Keratinocyte (primary cell): ENCODE results near the gene DCAF6. TPM values are rescaled to one million over a fixed set of nuclear protein-coding genes. Genes with fewer than 3 reads are reported as not detected.

Experiments used
- DNase-seq: peaks from one replicate; pipeline ENCODE4 v3.0.0-alpha.2; 2011; ENCODE audit warnings: low read depth, missing footprints, low spot score
- FAIRE-seq: peaks from 2 replicates; lab custom pipeline; 2011; peaks lifted over from hg19 to GRCh38; lab: Jason Lieb, UNC
- H2AFZ ChIP-seq: 2 replicates; pipeline ENCODE4 v1.6.0; 2012; ENCODE audit warnings: low read length, control low read depth, inconsistent platforms; ENCODE audit not compliant: control insufficient read depth
- H3K27ac ChIP-seq: 2 replicates; pipeline ENCODE4 v1.5.1; 2011; ENCODE audit warnings: low read length; ENCODE audit not compliant: control insufficient read depth, insufficient read depth
- H3K27me3 ChIP-seq: 3 replicates; pipeline ENCODE4 v1.6.0; 2011; ENCODE audit warnings: low read length; ENCODE audit not compliant: control insufficient read depth, insufficient read depth; ENCODE audit errors: extremely low read depth
- H3K36me3 ChIP-seq, 2 experiments: 2 replicates in 1 of 2; 3 replicates in 1 of 2; pipeline ENCODE4 v1.5.1; 2011; ENCODE audit warnings: low read length in 2 of 2, mild to moderate bottlenecking in 1 of 2; ENCODE audit not compliant: control insufficient read depth in 2 of 2, insufficient read depth in 2 of 2; ENCODE audit errors: extremely low read depth in 1 of 2
- H3K4me1 ChIP-seq: 3 replicates; pipeline ENCODE4 v1.5.1; 2011; ENCODE audit warnings: low read length; ENCODE audit not compliant: control insufficient read depth, insufficient read depth; ENCODE audit errors: extremely low read depth
- H3K4me2 ChIP-seq: 3 replicates; pipeline ENCODE4 v1.6.0; 2011; ENCODE audit warnings: low read depth, low read length; ENCODE audit not compliant: control insufficient read depth, insufficient read depth; ENCODE audit errors: extremely low read depth
- H3K4me3 ChIP-seq, 3 experiments: fragments of 200-600 bp in 1 of 3; sonication (generic) in 1 of 3; 2 replicates in 2 of 3; 3 replicates in 1 of 3; pipeline ENCODE4 v1.5.1; 2011 to 2016; ENCODE audit warnings: low read length in 3 of 3, mild to moderate bottlenecking in 3 of 3, control low read depth in 2 of 3, inconsistent platforms in 1 of 3, low read depth in 1 of 3, mixed read lengths in 1 of 3, mixed run types in 1 of 3, moderate library complexity in 1 of 3; ENCODE audit not compliant: control insufficient read depth in 2 of 3, insufficient read depth in 2 of 3; ENCODE audit errors: extremely low read depth in 1 of 3
- H3K79me2 ChIP-seq: 2 replicates; pipeline ENCODE4 v1.6.0; 2012; ENCODE audit warnings: low read length; ENCODE audit not compliant: control insufficient read depth, insufficient read depth
- H3K9ac ChIP-seq: 3 replicates; pipeline ENCODE4 v1.6.0; 2011; ENCODE audit warnings: low read length; ENCODE audit not compliant: control insufficient read depth, insufficient read depth; ENCODE audit errors: extremely low read depth
- H3K9me1 ChIP-seq: 3 replicates; pipeline ENCODE4 v1.6.0; 2011; ENCODE audit warnings: low read length; ENCODE audit not compliant: control insufficient read depth, insufficient read depth; ENCODE audit errors: extremely low read depth
- H3K9me3 ChIP-seq: 2 replicates; pipeline ENCODE4 v1.5.1; 2012; ENCODE audit warnings: low read depth, low read length; ENCODE audit not compliant: control insufficient read depth
- H4K20me1 ChIP-seq: 3 replicates; pipeline ENCODE4 v1.6.0; 2011; ENCODE audit warnings: low read length; ENCODE audit not compliant: control insufficient read depth, insufficient read depth; ENCODE audit errors: extremely low read depth
- CTCF ChIP-seq, 3 experiments: IDR thresholded peaks in 1 of 3; conservative IDR thresholded peaks in 1 of 3; optimal IDR thresholded peaks in 1 of 3; 2 replicates in 2 of 3; 3 replicates in 1 of 3; pipeline versions ENCODE3 to v1.5.1; 2011; ENCODE audit warnings: low read length in 3 of 3, mild to moderate bottlenecking in 3 of 3, moderate library complexity in 2 of 3, control low read depth in 1 of 3, inconsistent platforms in 1 of 3; ENCODE audit not compliant: insufficient read depth in 2 of 3; ENCODE audit errors: extremely low read depth in 1 of 3
- EZH2 ChIP-seq: IDR thresholded peaks from one replicate; pipeline ENCODE4 v1.6.1; 2012; ENCODE audit warnings: inconsistent platforms, mild to moderate bottlenecking, low read length, moderate library complexity
- dilution Hi-C: fragments of 300-500 bp; cut with MboI; formaldehyde crosslinking; loops from one replicate; pipeline ENCODE4 v1.7.0; 2020; ENCODE audit warnings: low sequenced_read_pairs; ENCODE audit not compliant: extremely low pct_ligation_motif_present
- polyA plus RNA-seq, 5 experiments: library from polyadenylated mRNA; depleted of rRNA in 3 of 5; stranded (reverse) in 3 of 5; stranded (forward) in 1 of 5; unstranded in 1 of 5; fragments of >200 nt; gene quantifications; 1 replicate in 1 of 5; 2 replicates in 3 of 5; 3 replicates in 1 of 5; pipeline versions ENCODE4 v1.2.1 to v1.2.3, GENCODE V29; 2011 to 2012; ENCODE audit warnings: missing spikeins in 2 of 5, low read depth in 1 of 5, low replicate concordance in 1 of 5

Gene DCAF6
- polyA plus RNA-seq, 1 donor (not counting 4 experiments of a cell fraction or from before 2014, with no cell fraction given) = 109 TPM

DNA sequence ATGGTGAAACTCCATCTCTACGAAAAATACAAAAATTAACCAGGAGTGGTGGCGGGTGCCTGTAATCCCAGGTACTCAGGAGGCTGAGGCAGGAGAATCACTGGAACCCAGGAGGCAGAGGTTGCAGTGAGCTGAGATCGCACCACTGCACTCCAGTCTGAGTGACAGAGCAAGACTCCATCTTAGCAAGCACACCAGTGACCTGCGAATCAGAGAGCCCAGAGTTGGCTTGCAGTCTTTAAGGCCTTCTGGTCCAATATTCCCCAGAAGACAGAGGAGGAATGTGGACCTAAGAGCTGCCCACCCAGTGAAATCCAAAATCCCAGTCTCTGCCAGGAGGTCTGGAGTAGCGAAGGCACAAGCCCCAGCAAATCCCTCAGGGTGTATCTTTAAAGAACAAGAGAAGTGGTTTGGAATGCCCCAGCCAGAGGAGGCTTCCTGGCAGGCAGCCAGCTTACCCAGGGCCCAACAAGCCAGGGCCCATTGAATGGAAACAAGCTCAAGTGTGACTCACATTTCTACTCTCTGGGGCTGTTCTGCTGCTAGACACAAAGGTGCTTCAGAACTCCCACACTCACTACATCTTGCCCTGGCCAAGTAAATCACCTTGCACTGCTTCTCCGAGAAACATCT is 176.3 kb downstream of the DCAF6 start:
- Histone ChIP-seq H3K27me3 (no peaks in the 10 kb centered on the region), H3K27ac (peak overlapping the region; percentile 40), H3K9me3 (no peaks in the 10 kb centered on the region), H3K4me3 (peak overlapping the region in 1 of 3 experiments; percentile 5), H2AFZ (peak overlapping the region; percentile 44), H3K36me3 (no peaks in the 10 kb centered on the region), H3K79me2 (no peaks in the 10 kb centered on the region), H3K4me2 (peak overlapping the region; percentile 55), H3K4me1 (peaks cover 10% of the 10 kb centered on the region), H3K9ac (peak overlapping the region; percentile 26), H4K20me1 (no peaks in the 10 kb centered on the region), H3K9me1 (no peaks in the 10 kb centered on the region)
- FAIRE-seq (peak; percentile 97), DNase-seq (peak; percentile 93)
- TF ChIP-seq EZH2 = no peak
- TF ChIP-seq CTCF (optimal IDR thresholded peaks at IDR 0.05 in 1 of 3, IDR thresholded peaks at IDR 0.05 in 1 of 3, conservative IDR thresholded peaks at IDR 0.05 in 1 of 3; ENCODE audit: extremely low read depth in 1 of 3, insufficient read depth in 2 of 3, low read length in 3 of 3) = no peak
- dilution Hi-C loops = no loop called here

GRCh38 chr1:168114845-168115244 is 178.4 kb downstream of the DCAF6 start:
- FAIRE-seq (no peak), DNase-seq (no peak)
- H3K9me3 ChIP-seq = no peaks in the 10 kb centered on the region
- dilution Hi-C loops = no loop called here
- no peaks in the 10 kb centered on the region for H3K36me3 ChIP-seq
- no peaks in the 10 kb centered on the region for H3K79me2 ChIP-seq
- no peak overlapping the region for H3K27ac ChIP-seq
- H3K9me1 ChIP-seq = no peaks in the 10 kb centered on the region
- no peaks in the 10 kb centered on the region for H4K20me1 ChIP-seq
- TF ChIP-seq EZH2 (no peak), CTCF (optimal IDR thresholded peaks at IDR 0.05 in 1 of 3, IDR thresholded peaks at IDR 0.05 in 1 of 3, conservative IDR thresholded peaks at IDR 0.05 in 1 of 3; ENCODE audit: extremely low read depth in 1 of 3, insufficient read depth in 2 of 3, low read length in 3 of 3) (no peak)
- H2AFZ ChIP-seq = no peak overlapping the region
- H3K27me3 ChIP-seq = no peaks in the 10 kb centered on the region
- no peak overlapping the region for H3K9ac ChIP-seq
- no peak overlapping the region for H3K4me2 ChIP-seq
- H3K4me1 ChIP-seq = peaks cover 10% of the 10 kb centered on the region
- H3K4me3 ChIP-seq = no peak overlapping the region
